Kidney (tissue), 14 donors: ENCODE results near the gene KIAA1328. TPM values are rescaled to one million over a fixed set of nuclear protein-coding genes. Genes with fewer than 3 reads are reported as not detected.

ENCODE experiments used
- DNase-seq, 5 donors: peaks; one replicate each; pipeline ENCODE4 v3.0.0-alpha.2; 2013 to 2020
- FAIRE-seq: peaks from 2 replicates; lab custom pipeline; 2012; peaks lifted over from hg19 to GRCh38; lab: Jason Lieb, UNC
- H3K27ac ChIP-seq, 2 donors: one replicate each; pipeline ENCODE4 v1.7.0; 2013; ENCODE audit warnings: low read depth in 2 of 2, low read length in 2 of 2, inconsistent platforms in 1 of 2
- H3K27me3 ChIP-seq: one replicate; pipeline ENCODE4 v1.7.1; 2013; ENCODE audit warnings: low read length, inconsistent platforms; ENCODE audit not compliant: control insufficient read depth, insufficient read depth
- H3K36me3 ChIP-seq, 3 donors: one replicate each; pipeline versions ENCODE4 v1.7.0 to v1.7.1; 2013; ENCODE audit warnings: low read length in 3 of 3, control low read depth in 1 of 3, inconsistent platforms in 1 of 3; ENCODE audit not compliant: insufficient read depth in 3 of 3, control insufficient read depth in 2 of 3
- H3K4me1 ChIP-seq, 3 donors: one replicate each; pipeline versions ENCODE4 v1.7.0 to v1.7.1; 2013; ENCODE audit warnings: low read length in 3 of 3, inconsistent platforms in 1 of 3, low read depth in 1 of 3; ENCODE audit not compliant: control insufficient read depth in 2 of 3, insufficient read depth in 2 of 3
- H3K4me3 ChIP-seq, 3 donors: one replicate each; pipeline versions ENCODE4 v1.7.0 to v1.8.1; 2013; ENCODE audit warnings: low read length in 3 of 3, control low read depth in 1 of 3, inconsistent platforms in 1 of 3
- H3K9ac ChIP-seq, 3 donors: one replicate each; pipeline versions ENCODE4 v1.7.0 to v1.7.1; 2013; ENCODE audit warnings: low read length in 3 of 3, control low read depth in 1 of 3, inconsistent platforms in 1 of 3
- H3K9me3 ChIP-seq, 3 donors: one replicate each; pipeline versions ENCODE4 v1.7.0 to v1.7.1; 2013; ENCODE audit warnings: low read length in 3 of 3, control low read depth in 1 of 3, inconsistent platforms in 1 of 3; ENCODE audit not compliant: control insufficient read depth in 2 of 3, insufficient read depth in 1 of 3
- CTCF ChIP-seq: IDR thresholded peaks from 3 replicates; pipeline ENCODE4 v1.5.1; 2012; ENCODE audit warnings: mild to moderate bottlenecking, moderate library complexity, borderline replicate concordance; ENCODE audit not compliant: insufficient read depth; ENCODE audit errors: extremely low read depth
- intact Hi-C: fragments of 100-400 bp; cut with DNase I; formaldehyde crosslinking; loops from one replicate; pipeline ENCODE4 v1.11.1; 2022
- polyA plus RNA-seq: library from polyadenylated mRNA; stranded (reverse); fragments of 350-450 nt; fragmentation: Illumina TruSeq; extraction: RNeasy Lipid Tissue Mini Kit (QIAGEN cat#74804); gene quantifications from one replicate; pipeline ENCODE4 v1.2.3, GENCODE V29; 2014; ENCODE audit warnings: low read depth, low replicate concordance; ENCODE audit not compliant: insufficient read depth
- total RNA-seq: library from RNA; stranded (reverse); fragmentation: NEBNext Ultra II Directional; extraction: Animal tissue kit (Norgen Biotek cat#: 25700); gene quantifications from one replicate; pipeline ENCODE4 v1.2.1, GENCODE V29; 2021
- donor health status: control.
- donor health status: control.
- donor health status: control.
- donor health status: control.
- donor health status: control.
- donor health status: DM: yes; HTN: yes; CAD: no.
- donor health status: Normal renal cell carcinoma (clear cell type).

Gene KIAA1328
- total and polyA plus RNA-seq, 2 donors from 2014 or later, result 2.7 to 11.6 TPM

GRCh38 chr18:36798738-36799473 lies 30.0 kb upstream of the KIAA1328 start:
- intact Hi-C loops, result no loop called here
- H3K4me1 ChIP-seq, result no peaks in the 10 kb centered on the region
- no peak overlapping the region for H3K4me3 ChIP-seq
- no peak for DNase-seq
- no peaks in the 10 kb centered on the region for H3K9me3 ChIP-seq
- H3K9ac ChIP-seq, result no peak overlapping the region
- no peak for FAIRE-seq
- no peaks in the 10 kb centered on the region for H3K27me3 ChIP-seq
- H3K27ac ChIP-seq, result no peak overlapping the region
- TF ChIP-seq CTCF, result no peak
- H3K36me3 ChIP-seq, result peaks cover 2 to 25% (median 15%) of the 10 kb centered on the region in 3 donors

GRCh38 chr18:36805105-36805504 lies 23.8 kb upstream of the KIAA1328 start:
- H3K9ac ChIP-seq, result no peak overlapping the region
- DNase-seq (no peak), FAIRE-seq (no peak)
- no peak for TF ChIP-seq CTCF
- H3K36me3 ChIP-seq, result peaks cover 4 to 27% (median 7%) of the 10 kb centered on the region in 3 donors
- H3K4me3 ChIP-seq, result no peak overlapping the region
- no peaks in the 10 kb centered on the region for H3K4me1 ChIP-seq
- H3K9me3 ChIP-seq, result no peaks in the 10 kb centered on the region
- intact Hi-C loops, result no loop called here
- H3K27me3 ChIP-seq, result no peaks in the 10 kb centered on the region
- H3K27ac ChIP-seq, result no peak overlapping the region

- TF ChIP-seq CTCF, result no peak
- Histone ChIP-seq H3K9me3 (no peaks in the 10 kb centered on the region), H3K9ac (no peak overlapping the region), H3K4me1 (no peaks in the 10 kb centered on the region), H3K36me3 (peaks cover 4 to 20% (median 5%) of the 10 kb centered on the region in 3 donors), H3K4me3 (no peak overlapping the region), H3K27me3 (no peaks in the 10 kb centered on the region), H3K27ac (no peak overlapping the region)
- DNase-seq (no peak), FAIRE-seq (no peak)
- intact Hi-C loops, result no loop called here
Measured at GRCh38 chr18:36808681-36809080, 20.2 kb upstream of the KIAA1328 start.
